Epidermal melanocyte (primary cell): ENCODE measurements around the gene GSG1.
A peak's percentile ranks its signal among the peaks of the same experiment; 100 is the strongest.

Source experiments
- DNase-seq: peaks from one replicate; pipeline ENCODE4 v3.0.0; 2011; ENCODE audit warnings: low spot score; ENCODE audit not compliant: insufficient read length

GSG1 gene

GRCh38 chr12:13120413-13120812 lies 16.9 kb upstream of the GSG1 start:
- DNase-seq = no peak

- no peak for DNase-seq
Measured at GRCh38 chr12:13119826-13120225, 16.4 kb upstream of the GSG1 start.

- no peak for DNase-seq
Measured at GRCh38 chr12:13117029-13117428, 13.6 kb upstream of the GSG1 start.

- no peak for DNase-seq
Measured at GRCh38 chr12:13116259-13116658, 12.8 kb upstream of the GSG1 start.

GRCh38 chr12:13114251-13115052 lies 11.0 kb upstream of the GSG1 start:
- DNase-seq = peak; percentile 54

GRCh38 chr12:13112968-13113367 lies 9.5 kb upstream of the GSG1 start:
- DNase-seq = no peak

GRCh38 chr12:13106666-13107065 lies 3.2 kb upstream of the GSG1 start:
- DNase-seq = no peak

GRCh38 chr12:13105781-13106180 lies 2.3 kb upstream of the GSG1 start:
- DNase-seq = no peak

GRCh38 chr12:13104409-13104808 lies 942 bp upstream of the GSG1 start:
- no peak for DNase-seq

GRCh38 chr12:13102461-13103195 lies 839 bp downstream of the GSG1 start:
- DNase-seq = no peak

- no peak for DNase-seq
Measured at GRCh38 chr12:13101821-13102375, 1.6 kb downstream of the GSG1 start.

GRCh38 chr12:13100882-13101769 lies 2.3 kb downstream of the GSG1 start:
- DNase-seq = peak; percentile 60

GRCh38 chr12:13100605-13100881 lies 2.9 kb downstream of the GSG1 start:
- DNase-seq = no peak

GRCh38 chr12:13099844-13100604 lies 3.4 kb downstream of the GSG1 start:
- DNase-seq = peak; percentile 58

- DNase-seq = no peak
Measured at GRCh38 chr12:13099066-13099843, 4.2 kb downstream of the GSG1 start.

GRCh38 chr12:13097491-13098011 lies 5.9 kb downstream of the GSG1 start:
- DNase-seq = no peak

GRCh38 chr12:13095266-13095995 lies 8.0 kb downstream of the GSG1 start:
- DNase-seq = no peak

GRCh38 chr12:13094367-13094766 lies 9.1 kb downstream of the GSG1 start:
- DNase-seq = no peak

- DNase-seq = no peak
Measured at GRCh38 chr12:13093848-13094220, 9.6 kb downstream of the GSG1 start.
